Activated CD4-positive, alpha-beta T cell treated with anti-CD3 and anti-CD28 coated beads, Interleukin-2, amount 50 U/mL, for 4 hours (primary cell): ENCODE measurements around the gene HOXB6.

ENCODE experiments used
- DNase-seq, 2 experiments: peaks; one replicate each; pipeline ENCODE4 v3.0.0-alpha.2; 2020

The HOXB6 gene

GRCh38 chr17:48578616-48579470 lies 25.9 kb downstream of the HOXB6 start:
- DNase-seq = no peak

GRCh38 chr17:48577946-48578615 lies 26.7 kb downstream of the HOXB6 start, which contains the start of gene HOXB4:
TSS of gene HOXB4 (minus strand) at chr17:48578350. CDS start at chr17:48578319, 31 bp downstream.
- peak; percentile 47 to 57 for DNase-seq

DNA sequence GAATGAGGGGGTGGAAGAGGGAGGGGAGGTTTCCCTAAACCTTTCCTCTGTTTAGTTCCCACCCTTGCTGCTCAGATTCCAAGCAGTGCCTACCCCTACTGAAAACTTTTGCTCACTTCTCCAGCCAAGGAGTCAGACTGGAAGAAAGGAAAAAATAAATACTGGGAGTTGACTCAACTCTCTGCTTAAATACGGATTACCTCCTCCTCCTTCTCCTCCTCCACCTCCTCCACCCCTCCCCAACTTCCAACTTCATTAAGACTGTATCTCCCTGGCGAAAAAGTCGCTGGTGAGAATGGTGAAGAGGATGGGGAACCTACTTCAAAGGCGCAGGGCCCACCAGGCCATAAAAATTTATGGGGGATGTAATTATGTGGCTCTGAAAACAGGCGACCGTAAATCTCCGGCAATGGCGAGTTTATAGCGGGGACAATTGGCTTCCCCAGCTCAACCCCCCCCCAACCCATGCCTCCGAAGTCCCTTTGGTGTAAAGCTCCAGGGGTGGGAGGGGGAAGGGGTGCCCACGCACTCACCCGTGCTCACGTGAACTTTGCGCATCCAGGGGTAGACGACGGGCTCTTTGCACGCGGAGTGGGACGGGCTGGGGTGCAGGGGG lies 27.3 kb downstream of the HOXB6 start:
- no peak for DNase-seq

DNA sequence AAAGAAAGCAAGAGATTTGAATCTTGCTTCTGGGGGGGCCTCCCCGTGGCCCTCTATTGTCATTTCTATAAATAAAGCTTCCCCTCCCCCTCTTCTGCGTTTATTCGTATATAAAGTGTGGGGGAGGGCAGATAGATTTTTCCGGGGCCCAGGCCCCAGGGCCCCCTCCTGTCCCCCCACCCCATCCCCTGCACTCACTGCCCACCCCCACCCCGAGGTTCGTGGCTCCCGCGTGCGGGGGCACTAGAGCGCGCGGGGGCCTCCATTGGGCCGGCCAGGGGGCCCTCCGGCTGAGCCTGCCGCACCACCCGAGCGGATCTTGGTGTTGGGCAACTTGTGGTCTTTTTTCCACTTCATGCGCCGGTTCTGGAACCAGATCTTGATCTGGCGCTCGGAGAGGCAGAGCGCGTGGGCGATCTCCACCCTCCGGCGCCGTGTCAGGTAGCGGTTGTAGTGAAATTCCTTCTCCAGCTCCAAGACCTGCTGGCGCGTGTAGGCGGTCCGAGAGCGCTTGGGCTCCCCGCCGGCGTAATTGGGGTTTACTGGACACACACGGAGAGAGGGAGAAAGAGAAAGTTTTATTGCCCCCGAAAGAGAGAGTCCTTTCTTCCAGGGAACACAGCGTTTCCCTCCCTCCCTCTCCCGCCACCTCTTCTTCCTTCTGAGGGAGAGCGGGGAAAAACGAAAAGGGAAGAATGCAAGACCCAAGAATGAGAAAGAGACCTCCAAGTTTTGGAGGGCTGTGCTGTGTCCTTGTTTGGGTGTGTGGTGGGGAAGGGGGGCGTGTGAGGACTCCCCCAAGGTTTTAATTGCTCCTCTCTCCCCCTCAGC lies 28.1 kb downstream of the HOXB6 start:
- no peak for DNase-seq

GRCh38 chr17:48575673-48576478 lies 28.9 kb downstream of the HOXB6 start:
- no peak for DNase-seq

DNA sequence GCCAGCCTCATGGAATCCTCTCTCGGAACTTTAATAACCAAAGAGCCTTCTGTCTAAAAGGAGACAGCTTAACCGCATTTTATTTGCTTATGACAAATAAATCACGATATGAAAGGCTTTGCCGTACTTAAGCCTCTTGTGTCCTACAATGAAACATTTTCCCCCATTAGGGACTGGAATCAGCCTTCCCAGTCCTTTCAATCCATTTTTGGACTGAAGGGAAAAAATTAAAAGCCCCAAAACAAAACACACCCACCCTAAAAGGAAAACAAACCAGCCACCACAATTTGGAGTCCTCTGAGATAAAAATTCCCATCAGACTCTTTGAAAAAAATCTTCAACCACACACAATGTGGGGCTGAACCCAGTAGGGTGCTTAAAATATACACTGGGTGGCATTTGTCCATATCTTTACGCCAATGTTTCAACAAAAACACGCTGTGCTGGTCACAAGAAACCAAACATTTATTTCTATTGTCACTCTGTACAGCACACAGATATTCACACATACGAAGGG lies 29.7 kb downstream of the HOXB6 start:
- DNase-seq = no peak

DNA sequence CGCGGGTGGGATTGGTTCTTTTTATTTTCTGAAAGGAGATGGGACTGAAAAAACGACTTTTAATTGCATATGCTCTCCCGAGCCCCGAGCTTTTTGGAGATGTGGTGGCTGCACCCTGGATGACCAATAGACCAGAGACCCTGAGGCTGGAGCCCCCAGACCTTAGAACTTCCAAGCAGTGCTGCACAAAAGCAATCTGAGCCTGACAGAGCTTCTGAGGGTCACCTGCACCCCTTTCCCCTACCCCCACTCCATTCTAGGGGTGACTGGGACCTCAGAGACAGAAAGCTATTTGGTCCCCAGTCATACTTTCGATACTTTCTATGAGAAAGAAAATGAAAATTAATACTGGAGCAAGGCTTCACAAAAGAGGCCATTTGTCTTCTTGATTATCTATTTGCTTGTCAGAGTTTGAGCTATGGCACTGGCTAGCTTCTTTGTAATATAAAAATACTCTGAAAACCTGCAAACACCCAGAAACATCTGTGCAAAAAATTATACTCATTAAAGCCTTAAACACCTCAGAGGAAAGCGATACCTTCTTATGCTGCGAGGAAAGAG lies 30.2 kb downstream of the HOXB6 start:
- no peak for DNase-seq

GRCh38 chr17:48571826-48572417 lies 32.9 kb downstream of the HOXB6 start:
- DNase-seq = no peak

- DNase-seq = no peak
Measured at GRCh38 chr17:48571024-48571818, 33.6 kb downstream of the HOXB6 start.

- DNase-seq = no peak
Measured at GRCh38 chr17:48570325-48571023, 34.3 kb downstream of the HOXB6 start.

- DNase-seq = no peak
Measured at GRCh38 chr17:48569674-48570324, 35.0 kb downstream of the HOXB6 start.

GRCh38 chr17:48569240-48569582 lies 35.6 kb downstream of the HOXB6 start:
- DNase-seq = no peak

DNA sequence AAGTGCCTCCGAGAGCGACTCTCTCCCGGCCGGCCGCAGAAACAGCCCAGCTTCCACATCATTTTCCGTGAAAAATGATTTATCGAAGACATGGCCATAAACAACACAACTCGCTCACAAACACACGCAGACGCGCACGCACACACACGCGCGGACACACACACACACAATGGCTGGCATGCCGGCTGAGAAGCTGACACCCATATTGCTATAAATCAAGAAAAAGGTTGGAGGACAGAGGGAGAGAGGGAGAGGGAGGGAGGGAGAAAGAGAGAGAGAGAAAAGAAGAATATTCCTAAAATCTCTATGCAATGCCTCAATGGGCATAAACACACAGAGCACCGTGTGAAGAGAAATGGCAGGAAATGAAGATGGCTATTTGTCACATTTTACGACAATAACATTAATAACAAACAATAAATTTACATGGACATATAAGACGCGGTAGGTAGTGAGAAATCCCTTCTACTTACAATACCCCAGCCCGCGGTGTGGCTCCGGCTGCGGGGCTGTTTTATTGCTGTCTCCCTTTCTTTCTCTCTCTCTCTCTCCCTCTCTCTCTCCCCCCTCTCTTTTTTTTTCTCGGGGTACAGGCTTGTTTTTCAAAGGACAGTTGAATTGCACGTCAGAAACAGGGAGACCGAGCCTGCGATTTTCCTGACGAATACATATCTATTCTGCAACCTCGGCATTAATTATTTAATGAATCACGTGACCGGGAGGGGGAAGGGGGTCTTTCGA lies 36.1 kb downstream of the HOXB6 start:
- DNase-seq = no peak

GRCh38 chr17:48567646-48568354 lies 37.0 kb downstream of the HOXB6 start:
- DNase-seq = no peak

DNA sequence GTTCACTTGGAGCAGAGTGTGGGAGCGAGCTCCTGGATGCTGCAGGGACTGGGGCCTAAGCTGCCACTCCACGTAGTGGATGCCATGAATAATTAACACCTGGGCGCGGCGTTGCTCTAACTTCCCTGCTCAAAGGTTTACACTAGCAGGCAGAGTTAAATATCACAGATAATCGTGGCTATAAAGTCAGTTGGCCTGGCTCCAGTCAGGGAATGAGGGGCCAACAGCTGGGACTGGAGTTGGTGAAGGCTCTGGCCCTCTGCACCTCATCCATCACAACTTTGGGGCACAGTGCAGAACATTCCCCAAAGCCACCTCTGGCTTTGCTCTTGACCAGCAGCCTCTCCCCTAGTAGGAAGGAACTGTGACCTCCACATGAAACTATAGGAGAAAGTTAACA lies 37.6 kb downstream of the HOXB6 start:
- DNase-seq = no peak

DNA sequence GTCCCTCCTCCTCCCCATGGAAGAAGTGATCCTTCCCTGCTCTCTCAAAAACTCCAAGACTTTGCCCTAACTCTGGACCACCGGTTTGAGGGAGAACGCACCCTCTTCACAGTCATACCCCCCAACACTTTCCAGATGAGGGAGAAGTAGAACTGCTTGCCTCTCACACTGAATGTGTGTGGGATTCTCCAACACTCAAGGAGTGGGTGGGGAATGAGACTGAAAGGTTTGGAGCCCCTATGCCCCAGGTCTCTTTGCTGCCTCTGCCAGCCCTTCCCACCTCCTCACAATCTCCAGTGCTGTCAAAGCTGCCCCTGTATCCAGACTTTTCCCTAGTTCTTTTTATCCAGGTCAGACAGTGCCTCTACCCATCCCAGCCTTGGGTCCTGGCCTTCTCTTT lies 38.1 kb downstream of the HOXB6 start:
- DNase-seq = no peak

- no peak for DNase-seq
Measured at GRCh38 chr17:48565925-48566710, 38.7 kb downstream of the HOXB6 start.
